ENCODE results near the gene ZCCHC24.

Gene ZCCHC24

GRCh38 chr10:79410315-79411094, 34.9 kb downstream of the ZCCHC24 start:
- DNase-seq (ENCODE audit: low spot score) = no peak

- DNase-seq (ENCODE audit: low spot score) = no peak
Measured at GRCh38 chr10:79409726-79410085, 35.7 kb downstream of the ZCCHC24 start.

- no peak for DNase-seq (ENCODE audit: low spot score)
Measured at GRCh38 chr10:79409038-79409725, 36.2 kb downstream of the ZCCHC24 start.

- peak; percentile 56 for DNase-seq (ENCODE audit: low spot score)
Measured at GRCh38 chr10:79407811-79408795, 37.3 kb downstream of the ZCCHC24 start.

GRCh38 chr10:79407423-79407796, 38.0 kb downstream of the ZCCHC24 start:
- no peak for DNase-seq (ENCODE audit: low spot score)

- DNase-seq (ENCODE audit: low spot score) = no peak
Measured at GRCh38 chr10:79406683-79407422, 38.6 kb downstream of the ZCCHC24 start.

GRCh38 chr10:79405995-79406515, 39.4 kb downstream of the ZCCHC24 start:
- DNase-seq (ENCODE audit: low spot score) = no peak

GRCh38 chr10:79405221-79405994, 40.0 kb downstream of the ZCCHC24 start:
- no peak for DNase-seq (ENCODE audit: low spot score)

GRCh38 chr10:79404690-79405131, 40.7 kb downstream of the ZCCHC24 start:
- no peak for DNase-seq (ENCODE audit: low spot score)

- peak; percentile 75 for DNase-seq (ENCODE audit: low spot score)
Measured at GRCh38 chr10:79404231-79404609, 41.2 kb downstream of the ZCCHC24 start.

- DNase-seq (ENCODE audit: low spot score) = no peak
Measured at GRCh38 chr10:79403441-79404230, 41.8 kb downstream of the ZCCHC24 start.

GRCh38 chr10:79402951-79403350, 42.5 kb downstream of the ZCCHC24 start:
- no peak for DNase-seq (ENCODE audit: low spot score)

GRCh38 chr10:79402625-79402946, 42.8 kb downstream of the ZCCHC24 start:
- no peak for DNase-seq (ENCODE audit: low spot score)

GRCh38 chr10:79401015-79401921, 44.2 kb downstream of the ZCCHC24 start:
- DNase-seq (ENCODE audit: low spot score) = no peak

- DNase-seq (ENCODE audit: low spot score) = peak; percentile 60
Measured at GRCh38 chr10:79400146-79401004, 45.0 kb downstream of the ZCCHC24 start.

- DNase-seq (ENCODE audit: low spot score) = peak; percentile 95
Measured at GRCh38 chr10:79399223-79399831, 46.1 kb downstream of the ZCCHC24 start.

GRCh38 chr10:79398642-79399041, 46.8 kb downstream of the ZCCHC24 start:
- DNase-seq (ENCODE audit: low spot score) = no peak
